HG03139 (cell line): Measurements from ENCODE around the gene PRR13.
"Not testable (repeated sequence)": the region's sequence is repeated elsewhere in the genome, so short reads cannot be mapped to it uniquely, and the experiment has no call there.

Experiments used
- ATAC-seq: cut with Tn5 transposase; IDR thresholded peaks from one replicate; pipeline ENCODE4 v1.9.1; 2021; ENCODE audit not compliant: unreplicated experiment

The PRR13 gene

GRCh38 chr12:53441040-53441833, at the start of gene PRR13:
PRR13 (plus strand) TSS chr12:53441734; CDS start chr12:53442715, 981 bp downstream.
- ATAC-seq: peak; percentile 97

- ATAC-seq: no peak
Measured at GRCh38 chr12:53399896-53400295, 41.6 kb upstream of the PRR13 start.

GRCh38 chr12:53402351-53402750, 39.2 kb upstream of the PRR13 start:
- not testable (repeated sequence) for ATAC-seq

- no peak for ATAC-seq
Measured at GRCh38 chr12:53402871-53403270, 38.7 kb upstream of the PRR13 start.

GRCh38 chr12:53410951-53411350, 30.6 kb upstream of the PRR13 start:
- no peak for ATAC-seq

GRCh38 chr12:53413485-53414204, 27.9 kb upstream of the PRR13 start:
- no peak for ATAC-seq

GRCh38 chr12:53414756-53415417, 26.6 kb upstream of the PRR13 start:
- ATAC-seq: no peak

GRCh38 chr12:53415752-53416389, 25.7 kb upstream of the PRR13 start:
- not testable (repeated sequence) for ATAC-seq

GRCh38 chr12:53417291-53417816, 24.2 kb upstream of the PRR13 start:
- not testable (repeated sequence) for ATAC-seq

- no peak for ATAC-seq
Measured at GRCh38 chr12:53418221-53418620, 23.3 kb upstream of the PRR13 start.

GRCh38 chr12:53419756-53420155, 21.8 kb upstream of the PRR13 start:
- ATAC-seq: no peak

- not testable (repeated sequence) for ATAC-seq
Measured at GRCh38 chr12:53422247-53422646, 19.3 kb upstream of the PRR13 start.

- no peak for ATAC-seq
Measured at GRCh38 chr12:53423597-53423996, 17.9 kb upstream of the PRR13 start, which contains the start of gene AMHR2. AMHR2 (plus strand) TSS chr12:53423855; CDS start chr12:53423935, 80 bp downstream.

- ATAC-seq: no peak
Measured at GRCh38 chr12:53424626-53425514, 16.7 kb upstream of the PRR13 start.

GRCh38 chr12:53425515-53426150, 15.9 kb upstream of the PRR13 start:
- no peak for ATAC-seq

- no peak for ATAC-seq
Measured at GRCh38 chr12:53427905-53428594, 13.5 kb upstream of the PRR13 start.

- ATAC-seq: no peak
Measured at GRCh38 chr12:53428741-53429140, 12.8 kb upstream of the PRR13 start.

GRCh38 chr12:53430116-53430515, 11.4 kb upstream of the PRR13 start:
- no peak for ATAC-seq

- no peak for ATAC-seq
Measured at GRCh38 chr12:53431187-53431586, 10.3 kb upstream of the PRR13 start.
